Measurements from ENCODE around the gene PARD3. TPM values are rescaled to one million over a fixed set of nuclear protein-coding genes. Genes with fewer than 3 reads are reported as not detected.

The PARD3 gene
- total and polyA plus RNA-seq, 2 donors (not counting 3 experiments of a cell fraction or from before 2014, with no cell fraction given): 7.3 to 24.1 TPM

DNA sequence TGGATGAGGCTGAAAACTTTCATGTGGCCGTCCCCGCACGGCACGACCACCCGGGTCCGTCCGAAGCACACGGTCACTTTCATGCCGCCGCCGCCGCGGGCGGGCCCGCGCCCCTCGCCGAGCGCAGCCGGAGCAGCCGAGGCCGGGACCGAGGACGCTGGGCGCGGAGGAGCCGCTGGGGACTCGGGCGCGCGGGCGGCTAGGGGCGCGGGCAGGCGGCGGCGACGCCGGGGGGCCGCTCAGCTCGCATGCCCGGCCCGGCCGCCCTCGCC, 247 bp downstream of the PARD3 start:
- peaks cover 3% of the 10 kb centered on the region for H4K20me1 ChIP-seq (replicated peaks; ENCODE audit: control insufficient read depth, extremely low read depth, insufficient read depth, low read length)
- peaks cover 14% of the 10 kb centered on the region for H3K4me1 ChIP-seq (ENCODE audit: control insufficient read depth, extremely low read depth, insufficient read depth, low read length)
- intact Hi-C loops (cut with micrococcal nuclease): loop anchor here (1.0 to 10.0 kb wide), 4 partner anchors 83 to 400 kb away; no protein-coding TSS in a partner anchor
- H3K9me3 ChIP-seq (replicated peaks; ENCODE audit: control insufficient read depth, insufficient read depth, low read length): no peaks in the 10 kb centered on the region
- dilution Hi-C loops (cut with MboI; ENCODE audit: extremely low pct_ligation_motif_present, low sequenced_read_pairs): no loop called here
- BruUV-seq (replicated peaks): no TSS peak
- no peaks in the 10 kb centered on the region for H3K36me3 ChIP-seq (ENCODE audit: control insufficient read depth in 2 of 2, extremely low read depth in 1 of 2, insufficient read depth in 2 of 2, low read length in 2 of 2)
- no peak for DNase-seq (ENCODE audit: low read depth, low spot score)
- H3K79me2 ChIP-seq (ENCODE audit: control insufficient read depth, insufficient read depth, low read length): peaks cover 29% of the 10 kb centered on the region
- TF ChIP-seq, protein P1, sequence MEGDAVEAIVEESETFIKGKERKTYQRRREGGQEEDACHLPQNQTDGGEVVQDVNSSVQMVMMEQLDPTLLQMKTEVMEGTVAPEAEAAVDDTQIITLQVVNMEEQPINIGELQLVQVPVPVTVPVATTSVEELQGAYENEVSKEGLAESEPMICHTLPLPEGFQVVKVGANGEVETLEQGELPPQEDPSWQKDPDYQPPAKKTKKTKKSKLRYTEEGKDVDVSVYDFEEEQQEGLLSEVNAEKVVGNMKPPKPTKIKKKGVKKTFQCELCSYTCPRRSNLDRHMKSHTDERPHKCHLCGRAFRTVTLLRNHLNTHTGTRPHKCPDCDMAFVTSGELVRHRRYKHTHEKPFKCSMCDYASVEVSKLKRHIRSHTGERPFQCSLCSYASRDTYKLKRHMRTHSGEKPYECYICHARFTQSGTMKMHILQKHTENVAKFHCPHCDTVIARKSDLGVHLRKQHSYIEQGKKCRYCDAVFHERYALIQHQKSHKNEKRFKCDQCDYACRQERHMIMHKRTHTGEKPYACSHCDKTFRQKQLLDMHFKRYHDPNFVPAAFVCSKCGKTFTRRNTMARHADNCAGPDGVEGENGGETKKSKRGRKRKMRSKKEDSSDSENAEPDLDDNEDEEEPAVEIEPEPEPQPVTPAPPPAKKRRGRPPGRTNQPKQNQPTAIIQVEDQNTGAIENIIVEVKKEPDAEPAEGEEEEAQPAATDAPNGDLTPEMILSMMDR (IDR thresholded peaks at IDR 0.05; ENCODE audit: extremely low read depth in 1 of 2, insufficient read depth in 1 of 2, low read depth in 1 of 2, low read length in 2 of 2): no peak
- TF ChIP-seq, protein P2, sequence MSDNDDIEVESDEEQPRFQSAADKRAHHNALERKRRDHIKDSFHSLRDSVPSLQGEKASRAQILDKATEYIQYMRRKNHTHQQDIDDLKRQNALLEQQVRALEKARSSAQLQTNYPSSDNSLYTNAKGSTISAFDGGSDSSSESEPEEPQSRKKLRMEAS (IDR thresholded peaks at IDR 0.05; ENCODE audit: insufficient read depth, insufficient read length): no peak
- TF ChIP-seq FOS (IDR thresholded peaks at IDR 0.05; ENCODE audit: borderline replicate concordance, insufficient read depth, low read length) (no peak), JUN (IDR thresholded peaks at IDR 0.05; ENCODE audit: borderline replicate concordance, insufficient read depth, insufficient read length, low read depth) (no peak), POLR2AphosphoS5 (IDR thresholded peaks at IDR 0.05; ENCODE audit: insufficient read depth, low read depth, low read length) (no peak), EZH2 (IDR thresholded peaks at IDR 0.05; ENCODE audit: borderline replicate concordance, low read depth, low read length, severe bottlenecking) (no peak), GATA2 (IDR thresholded peaks at IDR 0.05; ENCODE audit: insufficient read depth, insufficient read length, low read depth, low read length) (no peak), POLR2A (IDR thresholded peaks at IDR 0.05; ENCODE audit: low read depth, low read length) (no peak), MYC (IDR thresholded peaks at IDR 0.05; ENCODE audit: low read depth, low read length) (no peak)
- peak overlapping the region; percentile 53 to 92 (median 54) for H3K4me3 ChIP-seq (replicated peaks in 1 of 3; ENCODE audit: insufficient read depth in 1 of 3, low read depth in 1 of 3, low read length in 3 of 3)
- no peak for FAIRE-seq
- POLR2A ChIA-PET: no interaction called here
- peak overlapping the region; percentile 77 for H2AFZ ChIP-seq (ENCODE audit: low read depth, low read length)
- peak overlapping the region; percentile 73 for H3K9ac ChIP-seq (replicated peaks; ENCODE audit: extremely low read depth, insufficient read depth, low read length)
- H3K4me2 ChIP-seq (ENCODE audit: insufficient read depth, low read length): no peak overlapping the region
- H3K9me1 ChIP-seq (replicated peaks; ENCODE audit: control insufficient read depth, extremely low read depth, insufficient read depth, low read length): no peaks in the 10 kb centered on the region
- H3K27ac ChIP-seq (ENCODE audit: insufficient read depth, low read depth, low read length): peak overlapping the region; percentile 41
- peaks cover 3 to 6% of the 10 kb centered on the region in 2 experiments for H3K27me3 ChIP-seq (ENCODE audit: control insufficient read depth in 2 of 2, insufficient read depth in 2 of 2, low read length in 2 of 2)
- CTCF ChIA-PET: interaction anchor here (2.7 kb wide), 1 partner anchor 90 kb away, joined by 14 read pairs; no protein-coding TSS in a partner anchor
